CD14-positive monocyte (primary cell): ENCODE results near the gene HK2. TPM values are rescaled to one million over a fixed set of nuclear protein-coding genes. Genes with fewer than 3 reads are reported as not detected.

ENCODE experiments used
- DNase-seq, 3 donors: peaks; one replicate each; pipeline ENCODE4 v3.0.0-alpha.2; 2011 to 2022
- H2AFZ ChIP-seq: 2 replicates; pipeline ENCODE4 v1.6.0; 2012; ENCODE audit warnings: mild to moderate bottlenecking, low read depth, low read length, inconsistent platforms; ENCODE audit not compliant: insufficient read depth, poor library complexity, severe bottlenecking
- H3K27ac ChIP-seq, 2 donors: 1 replicate in 1 of 2; 2 replicates in 1 of 2; pipeline ENCODE4 v1.5.1; 2012 to 2013; ENCODE audit warnings: low read length in 2 of 2, control low read depth in 1 of 2, inconsistent platforms in 1 of 2, low read depth in 1 of 2, mild to moderate bottlenecking in 1 of 2
- H3K27me3 ChIP-seq, 2 donors: one replicate each; pipeline versions ENCODE4 v1.6.0 to v1.6.1; 2011 to 2013; ENCODE audit warnings: low read length in 2 of 2; ENCODE audit not compliant: control insufficient read depth in 2 of 2, insufficient read depth in 2 of 2
- H3K36me3 ChIP-seq, 2 donors: replicated peaks in 1 of 2; 1 replicate in 1 of 2; 2 replicates in 1 of 2; pipeline versions ENCODE4 v1.5.1 to v1.6.1; 2012 to 2013; ENCODE audit warnings: low read length in 2 of 2, control low read depth in 1 of 2, inconsistent platforms in 1 of 2, mild to moderate bottlenecking in 1 of 2; ENCODE audit not compliant: insufficient read depth in 2 of 2, control insufficient read depth in 1 of 2
- H3K4me1 ChIP-seq, 2 donors: 1 replicate in 1 of 2; 2 replicates in 1 of 2; pipeline versions ENCODE4 v1.5.1 to v1.6.1; 2012 to 2013; ENCODE audit warnings: low read length in 2 of 2, control low read depth in 1 of 2, inconsistent platforms in 1 of 2, mild to moderate bottlenecking in 1 of 2, moderate library complexity in 1 of 2; ENCODE audit not compliant: insufficient read depth in 2 of 2, control insufficient read depth in 1 of 2
- H3K4me2 ChIP-seq: replicated peaks from 2 replicates; pipeline ENCODE3; 2012; ENCODE audit warnings: low read length, moderate library complexity, mild to moderate bottlenecking; ENCODE audit not compliant: poor library complexity, severe bottlenecking; ENCODE audit errors: extremely low read depth
- H3K4me3 ChIP-seq, 3 experiments: fragments of 200-600 bp in 1 of 3; sonication (generic) in 1 of 3; replicated peaks in 1 of 3; 1 replicate in 2 of 3; 2 replicates in 1 of 3; pipeline ENCODE4 v1.5.1; 2011 to 2013; ENCODE audit warnings: low read length in 3 of 3, mild to moderate bottlenecking in 3 of 3, control low read depth in 2 of 3, low read depth in 2 of 3, inconsistent platforms in 1 of 3, moderate library complexity in 1 of 3
- H3K79me2 ChIP-seq: 2 replicates; pipeline ENCODE4 v1.6.0; 2012; ENCODE audit warnings: mild to moderate bottlenecking, control low read depth, inconsistent platforms, low read length, moderate library complexity; ENCODE audit not compliant: insufficient read depth
- H3K9ac ChIP-seq: 2 replicates; pipeline ENCODE4 v1.6.0; 2017; ENCODE audit warnings: low read length, mild to moderate bottlenecking; ENCODE audit not compliant: insufficient read depth, poor library complexity, severe bottlenecking
- H3K9me3 ChIP-seq, 2 donors: replicated peaks in 1 of 2; 1 replicate in 1 of 2; 2 replicates in 1 of 2; pipeline versions ENCODE4 v1.5.1 to v1.6.1; 2012 to 2013; ENCODE audit warnings: low read length in 2 of 2, control low read depth in 1 of 2; ENCODE audit not compliant: control insufficient read depth in 1 of 2, insufficient read depth in 1 of 2
- H4K20me1 ChIP-seq: 2 replicates; pipeline ENCODE4 v1.6.0; 2012; ENCODE audit warnings: mild to moderate bottlenecking, low read length, control low read depth, moderate library complexity; ENCODE audit not compliant: insufficient read depth
- H3K27ac Mint-ChIP-seq, 7 donors: one replicate each; pipeline ENCODE4 v1.8.0; 2020; ENCODE audit warnings: mild to moderate bottlenecking in 7 of 7, mixed read lengths in 7 of 7, moderate library complexity in 6 of 7, inconsistent platforms in 2 of 7
- H3K27me3 Mint-ChIP-seq, 3 donors: one replicate each; pipeline ENCODE4 v1.8.0; 2021 to 2022; ENCODE audit warnings: low read depth in 3 of 3, mild to moderate bottlenecking in 3 of 3, mixed read lengths in 3 of 3, moderate library complexity in 3 of 3, inconsistent platforms in 1 of 3
- H3K36me3 Mint-ChIP-seq, 2 donors: one replicate each; pipeline ENCODE4 v1.8.0; 2020; ENCODE audit warnings: mixed read lengths in 2 of 2, inconsistent platforms in 1 of 2, mild to moderate bottlenecking in 1 of 2
- H3K4me1 Mint-ChIP-seq: one replicate; pipeline ENCODE4 v1.8.0; 2020; ENCODE audit warnings: mild to moderate bottlenecking, mixed read lengths
- H3K4me3 Mint-ChIP-seq, 2 donors: one replicate each; pipeline ENCODE4 v1.8.0; 2020; ENCODE audit warnings: mild to moderate bottlenecking in 2 of 2, mixed read lengths in 2 of 2, moderate library complexity in 1 of 2
- H3K9me3 Mint-ChIP-seq, 7 donors: one replicate each; pipeline ENCODE4 v1.8.0; 2020 to 2022; ENCODE audit warnings: mixed read lengths in 7 of 7, mild to moderate bottlenecking in 6 of 7, moderate library complexity in 6 of 7, inconsistent platforms in 2 of 7
- CTCF ChIP-seq: fragments of 200-600 bp; IDR thresholded peaks from one replicate; pipeline ENCODE4 v1.8.0; 2022; ENCODE audit warnings: antibody characterized with exemption, mild to moderate bottlenecking
- WGBS: methylation state at CpG from one replicate; pipeline ENCODE4 v1.1.5; 2013; ENCODE audit warnings: missing lambda C conversion rate; ENCODE audit not compliant: insufficient coverage; 5-methylcytosine and 5-hydroxymethylcytosine counted together
- intact Hi-C, 2 donors: fragments of 100-400 bp; cut with micrococcal nuclease; formaldehyde crosslinking; loops; one replicate each; pipeline versions ENCODE4 v1.15.0 to v1.15.1; 2023
- polyA plus RNA-seq, 3 donors: library from polyadenylated mRNA; depleted of rRNA in 1 of 3; unstranded in 2 of 3; stranded (reverse) in 1 of 3; fragments of 300-500 nt in 2 of 3; fragments of >200 nt in 1 of 3; fragmentation: Illumina TruSeq in 2 of 3; gene quantifications; 1 replicate in 2 of 3; 2 replicates in 1 of 3; pipeline ENCODE4 v1.2.3, GENCODE V29; 2012 to 2021

The HK2 gene
- polyA plus RNA-seq, 3 donors = 20.3 to 46.7 (median 29.8) TPM

- Histone ChIP-seq H3K9me3 (no peaks in the 10 kb centered on the region), H3K4me1 (peaks cover 65 to 82% of the 10 kb centered on the region in 2 donors), H3K4me3 (peak overlapping the region; percentile 79 to 91 (median 85)), H3K4me2 (peak overlapping the region; percentile 99), H3K27me3 (no peaks in the 10 kb centered on the region), H3K79me2 (peaks cover 86% of the 10 kb centered on the region), H3K9ac (peak overlapping the region; percentile 92), H3K36me3 (no peaks in the 10 kb centered on the region), H4K20me1 (peaks cover 76% of the 10 kb centered on the region), H2AFZ (no peak overlapping the region), H3K27ac (peak overlapping the region; percentile 88 to 98)
- Mint-ChIP-seq H3K9me3 (peaks cover 0 to 4% (median 0%) of the 10 kb centered on the region in 7 donors), H3K4me3 (peak overlapping the region; percentile 98 to 99), H3K27ac (peak overlapping the region; percentile 95 to 98 (median 97)), H3K36me3 (peaks cover 26 to 27% of the 10 kb centered on the region in 2 donors), H3K4me1 (peaks cover 69% of the 10 kb centered on the region), H3K27me3 (no peaks in the 10 kb centered on the region)
- intact Hi-C loops = loop anchor here (5.0 kb wide), 2 partner anchors 35 to 120 kb away; no protein-coding TSS in a partner anchor
- DNase-seq = no peak
- 88% methylated on average over 5 of the region's 9 CpGs for WGBS
- TF ChIP-seq CTCF = peak; percentile 57
These were observed 2.9 kb downstream of the HK2 start for GRCh38 chr2:74836675-74837401.

DNA sequence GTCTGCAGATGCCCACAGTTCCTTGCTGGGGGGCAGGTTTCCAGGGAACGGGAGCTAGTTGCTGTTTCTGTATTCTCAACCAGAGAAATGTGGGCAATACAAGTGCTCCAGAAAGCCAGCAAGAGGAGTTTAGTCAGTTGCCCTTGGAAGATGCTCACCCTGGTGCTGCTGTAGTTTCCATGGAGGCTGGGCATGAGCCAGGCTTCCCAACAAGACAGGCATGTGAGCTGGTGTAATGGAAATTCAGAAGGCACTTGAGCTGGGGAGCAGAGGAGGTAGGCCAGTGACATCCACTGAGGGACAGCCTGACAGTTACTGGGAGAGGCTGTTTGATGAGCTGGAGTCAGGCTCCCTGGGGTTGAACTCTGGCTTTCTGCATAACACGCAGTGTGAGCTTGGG is 7.7 kb downstream of the HK2 start:
- Histone ChIP-seq H3K27ac (peak overlapping the region in 1 of 2 donors; percentile 96), H3K9me3 (no peaks in the 10 kb centered on the region), H3K79me2 (peaks cover 100% of the 10 kb centered on the region), H3K36me3 (peaks cover 7 to 15% of the 10 kb centered on the region in 2 donors), H3K4me3 (peak overlapping the region in 1 of 3 experiments; percentile 15), H3K9ac (no peak overlapping the region), H2AFZ (no peak overlapping the region), H3K4me2 (no peak overlapping the region), H4K20me1 (peaks cover 96% of the 10 kb centered on the region), H3K27me3 (no peaks in the 10 kb centered on the region), H3K4me1 (peaks cover 92 to 100% of the 10 kb centered on the region in 2 donors)
- no peak for TF ChIP-seq CTCF
- H3K9me3 Mint-ChIP-seq = peaks cover 0 to 4% (median 0%) of the 10 kb centered on the region in 7 donors
- intact Hi-C loops = no loop called here
- DNase-seq = no peak
- no peak overlapping the region for H3K4me3 Mint-ChIP-seq
- peak overlapping the region; percentile 15 to 82 (median 64) for H3K27ac Mint-ChIP-seq
- H3K36me3 Mint-ChIP-seq = peaks cover 50 to 58% of the 10 kb centered on the region in 2 donors
- WGBS = 97% methylated on average over 2 of the region's 2 CpGs
- H3K27me3 Mint-ChIP-seq = peaks cover 0 to 2% (median 0%) of the 10 kb centered on the region in 3 donors
- H3K4me1 Mint-ChIP-seq = peaks cover 95% of the 10 kb centered on the region
